Measurements from ENCODE around the gene PGS1. TPM values are rescaled to one million over a fixed set of nuclear protein-coding genes. Genes with fewer than 3 reads are reported as not detected.

PGS1 gene
- total RNA-seq, 1 donor from 2014 or later: 85.5 TPM

GRCh38 chr17:78379131-78379491, 662 bp downstream of the PGS1 start:
- Mint-ChIP-seq H3K4me3 (ENCODE audit: unreplicated experiment) (peak overlapping the region; percentile 99), H3K4me1 (ENCODE audit: unreplicated experiment) (peaks cover 71% of the 10 kb centered on the region), H3K9me3 (ENCODE audit: unreplicated experiment) (no peaks in the 10 kb centered on the region), H3K27me3 (ENCODE audit: unreplicated experiment) (peaks cover 3% of the 10 kb centered on the region), H3K36me3 (ENCODE audit: low read depth, unreplicated experiment) (peaks cover 20% of the 10 kb centered on the region), H3K27ac (ENCODE audit: unreplicated experiment) (peak overlapping the region; percentile 100)
- no peak for DNase-seq (ENCODE audit: low spot score)
- TF ChIP-seq CTCF (IDR thresholded peaks at IDR 0.05; ENCODE audit: unreplicated experiment): no peak

GRCh38 chr17:78380370-78380769, 1.9 kb downstream of the PGS1 start:
- Mint-ChIP-seq H3K4me3 (ENCODE audit: unreplicated experiment) (peak overlapping the region; percentile 99), H3K36me3 (ENCODE audit: low read depth, unreplicated experiment) (peaks cover 27% of the 10 kb centered on the region), H3K4me1 (ENCODE audit: unreplicated experiment) (peaks cover 68% of the 10 kb centered on the region), H3K27me3 (ENCODE audit: unreplicated experiment) (no peaks in the 10 kb centered on the region), H3K9me3 (ENCODE audit: unreplicated experiment) (no peaks in the 10 kb centered on the region), H3K27ac (ENCODE audit: unreplicated experiment) (peak overlapping the region; percentile 78)
- DNase-seq (ENCODE audit: low spot score): no peak
- TF ChIP-seq CTCF (IDR thresholded peaks at IDR 0.05; ENCODE audit: unreplicated experiment): no peak

GRCh38 chr17:78381601-78382232, 3.3 kb downstream of the PGS1 start:
- Mint-ChIP-seq H3K27me3 (ENCODE audit: unreplicated experiment) (no peaks in the 10 kb centered on the region), H3K36me3 (ENCODE audit: low read depth, unreplicated experiment) (peaks cover 27% of the 10 kb centered on the region), H3K4me1 (ENCODE audit: unreplicated experiment) (peaks cover 73% of the 10 kb centered on the region), H3K27ac (ENCODE audit: unreplicated experiment) (peak overlapping the region; percentile 58), H3K9me3 (ENCODE audit: unreplicated experiment) (no peaks in the 10 kb centered on the region), H3K4me3 (ENCODE audit: unreplicated experiment) (peak overlapping the region; percentile 78)
- TF ChIP-seq CTCF (IDR thresholded peaks at IDR 0.05; ENCODE audit: unreplicated experiment): no peak
- DNase-seq (ENCODE audit: low spot score): no peak

- H3K27me3 Mint-ChIP-seq (ENCODE audit: unreplicated experiment): peaks cover 2% of the 10 kb centered on the region
- no peak for TF ChIP-seq CTCF (IDR thresholded peaks at IDR 0.05; ENCODE audit: unreplicated experiment)
- H3K27ac Mint-ChIP-seq (ENCODE audit: unreplicated experiment): peak overlapping the region; percentile 87
- DNase-seq (ENCODE audit: low spot score): peak; percentile 55
- no peak overlapping the region for H3K4me3 Mint-ChIP-seq (ENCODE audit: unreplicated experiment)
- peaks cover 27% of the 10 kb centered on the region for H3K36me3 Mint-ChIP-seq (ENCODE audit: low read depth, unreplicated experiment)
- H3K9me3 Mint-ChIP-seq (ENCODE audit: unreplicated experiment): no peaks in the 10 kb centered on the region
- peaks cover 82% of the 10 kb centered on the region for H3K4me1 Mint-ChIP-seq (ENCODE audit: unreplicated experiment)
Measured at GRCh38 chr17:78383725-78384471, 5.4 kb downstream of the PGS1 start.

All from endothelial cell (in vitro differentiated cells).